CD14-positive monocyte (primary cell): ENCODE data around the gene CDH4. TPM values are rescaled to one million over a fixed set of nuclear protein-coding genes. Genes with fewer than 3 reads are reported as not detected.

ENCODE experiments used
- DNase-seq, 3 donors: peaks; one replicate each; pipeline ENCODE4 v3.0.0-alpha.2; 2011 to 2022
- H2AFZ ChIP-seq: 2 replicates; pipeline ENCODE4 v1.6.0; 2012; ENCODE audit warnings: mild to moderate bottlenecking, low read depth, low read length, inconsistent platforms; ENCODE audit not compliant: insufficient read depth, poor library complexity, severe bottlenecking
- H3K27ac ChIP-seq, 2 donors: 1 replicate in 1 of 2; 2 replicates in 1 of 2; pipeline ENCODE4 v1.5.1; 2012 to 2013; ENCODE audit warnings: low read length in 2 of 2, control low read depth in 1 of 2, inconsistent platforms in 1 of 2, low read depth in 1 of 2, mild to moderate bottlenecking in 1 of 2
- H3K27me3 ChIP-seq, 2 donors: one replicate each; pipeline versions ENCODE4 v1.6.0 to v1.6.1; 2011 to 2013; ENCODE audit warnings: low read length in 2 of 2; ENCODE audit not compliant: control insufficient read depth in 2 of 2, insufficient read depth in 2 of 2
- H3K36me3 ChIP-seq, 2 donors: replicated peaks in 1 of 2; 1 replicate in 1 of 2; 2 replicates in 1 of 2; pipeline versions ENCODE4 v1.5.1 to v1.6.1; 2012 to 2013; ENCODE audit warnings: low read length in 2 of 2, control low read depth in 1 of 2, inconsistent platforms in 1 of 2, mild to moderate bottlenecking in 1 of 2; ENCODE audit not compliant: insufficient read depth in 2 of 2, control insufficient read depth in 1 of 2
- H3K4me1 ChIP-seq, 2 donors: 1 replicate in 1 of 2; 2 replicates in 1 of 2; pipeline versions ENCODE4 v1.5.1 to v1.6.1; 2012 to 2013; ENCODE audit warnings: low read length in 2 of 2, control low read depth in 1 of 2, inconsistent platforms in 1 of 2, mild to moderate bottlenecking in 1 of 2, moderate library complexity in 1 of 2; ENCODE audit not compliant: insufficient read depth in 2 of 2, control insufficient read depth in 1 of 2
- H3K4me2 ChIP-seq: replicated peaks from 2 replicates; pipeline ENCODE3; 2012; ENCODE audit warnings: low read length, moderate library complexity, mild to moderate bottlenecking; ENCODE audit not compliant: poor library complexity, severe bottlenecking; ENCODE audit errors: extremely low read depth
- H3K4me3 ChIP-seq, 3 experiments: fragments of 200-600 bp in 1 of 3; sonication (generic) in 1 of 3; replicated peaks in 1 of 3; 1 replicate in 2 of 3; 2 replicates in 1 of 3; pipeline ENCODE4 v1.5.1; 2011 to 2013; ENCODE audit warnings: low read length in 3 of 3, mild to moderate bottlenecking in 3 of 3, control low read depth in 2 of 3, low read depth in 2 of 3, inconsistent platforms in 1 of 3, moderate library complexity in 1 of 3
- H3K79me2 ChIP-seq: 2 replicates; pipeline ENCODE4 v1.6.0; 2012; ENCODE audit warnings: mild to moderate bottlenecking, control low read depth, inconsistent platforms, low read length, moderate library complexity; ENCODE audit not compliant: insufficient read depth
- H3K9ac ChIP-seq: 2 replicates; pipeline ENCODE4 v1.6.0; 2017; ENCODE audit warnings: low read length, mild to moderate bottlenecking; ENCODE audit not compliant: insufficient read depth, poor library complexity, severe bottlenecking
- H3K9me3 ChIP-seq, 2 donors: replicated peaks in 1 of 2; 1 replicate in 1 of 2; 2 replicates in 1 of 2; pipeline versions ENCODE4 v1.5.1 to v1.6.1; 2012 to 2013; ENCODE audit warnings: low read length in 2 of 2, control low read depth in 1 of 2; ENCODE audit not compliant: control insufficient read depth in 1 of 2, insufficient read depth in 1 of 2
- H4K20me1 ChIP-seq: 2 replicates; pipeline ENCODE4 v1.6.0; 2012; ENCODE audit warnings: mild to moderate bottlenecking, low read length, control low read depth, moderate library complexity; ENCODE audit not compliant: insufficient read depth
- H3K27ac Mint-ChIP-seq, 7 donors: one replicate each; pipeline ENCODE4 v1.8.0; 2020; ENCODE audit warnings: mild to moderate bottlenecking in 7 of 7, mixed read lengths in 7 of 7, moderate library complexity in 6 of 7, inconsistent platforms in 2 of 7
- H3K27me3 Mint-ChIP-seq, 3 donors: one replicate each; pipeline ENCODE4 v1.8.0; 2021 to 2022; ENCODE audit warnings: low read depth in 3 of 3, mild to moderate bottlenecking in 3 of 3, mixed read lengths in 3 of 3, moderate library complexity in 3 of 3, inconsistent platforms in 1 of 3
- H3K36me3 Mint-ChIP-seq, 2 donors: one replicate each; pipeline ENCODE4 v1.8.0; 2020; ENCODE audit warnings: mixed read lengths in 2 of 2, inconsistent platforms in 1 of 2, mild to moderate bottlenecking in 1 of 2
- H3K4me1 Mint-ChIP-seq: one replicate; pipeline ENCODE4 v1.8.0; 2020; ENCODE audit warnings: mild to moderate bottlenecking, mixed read lengths
- H3K4me3 Mint-ChIP-seq, 2 donors: one replicate each; pipeline ENCODE4 v1.8.0; 2020; ENCODE audit warnings: mild to moderate bottlenecking in 2 of 2, mixed read lengths in 2 of 2, moderate library complexity in 1 of 2
- H3K9me3 Mint-ChIP-seq, 7 donors: one replicate each; pipeline ENCODE4 v1.8.0; 2020 to 2022; ENCODE audit warnings: mixed read lengths in 7 of 7, mild to moderate bottlenecking in 6 of 7, moderate library complexity in 6 of 7, inconsistent platforms in 2 of 7
- WGBS: methylation state at CpG from one replicate; pipeline ENCODE4 v1.1.5; 2013; ENCODE audit warnings: missing lambda C conversion rate; ENCODE audit not compliant: insufficient coverage; 5-methylcytosine and 5-hydroxymethylcytosine counted together
- intact Hi-C, 2 donors: fragments of 100-400 bp; cut with micrococcal nuclease; formaldehyde crosslinking; loops; one replicate each; pipeline versions ENCODE4 v1.15.0 to v1.15.1; 2023
- polyA plus RNA-seq, 3 donors: library from polyadenylated mRNA; depleted of rRNA in 1 of 3; unstranded in 2 of 3; stranded (reverse) in 1 of 3; fragments of 300-500 nt in 2 of 3; fragments of >200 nt in 1 of 3; fragmentation: Illumina TruSeq in 2 of 3; gene quantifications; 1 replicate in 2 of 3; 2 replicates in 1 of 3; pipeline ENCODE4 v1.2.3, GENCODE V29; 2012 to 2021
- TF ChIP-seq, protein P1 (sequence below): fragments of 200-600 bp; IDR thresholded peaks from one replicate; pipeline ENCODE4 v1.8.0; 2022; ENCODE audit warnings: antibody characterized with exemption, mild to moderate bottlenecking

Gene CDH4
- polyA plus RNA-seq, 3 donors: not detected

DNA sequence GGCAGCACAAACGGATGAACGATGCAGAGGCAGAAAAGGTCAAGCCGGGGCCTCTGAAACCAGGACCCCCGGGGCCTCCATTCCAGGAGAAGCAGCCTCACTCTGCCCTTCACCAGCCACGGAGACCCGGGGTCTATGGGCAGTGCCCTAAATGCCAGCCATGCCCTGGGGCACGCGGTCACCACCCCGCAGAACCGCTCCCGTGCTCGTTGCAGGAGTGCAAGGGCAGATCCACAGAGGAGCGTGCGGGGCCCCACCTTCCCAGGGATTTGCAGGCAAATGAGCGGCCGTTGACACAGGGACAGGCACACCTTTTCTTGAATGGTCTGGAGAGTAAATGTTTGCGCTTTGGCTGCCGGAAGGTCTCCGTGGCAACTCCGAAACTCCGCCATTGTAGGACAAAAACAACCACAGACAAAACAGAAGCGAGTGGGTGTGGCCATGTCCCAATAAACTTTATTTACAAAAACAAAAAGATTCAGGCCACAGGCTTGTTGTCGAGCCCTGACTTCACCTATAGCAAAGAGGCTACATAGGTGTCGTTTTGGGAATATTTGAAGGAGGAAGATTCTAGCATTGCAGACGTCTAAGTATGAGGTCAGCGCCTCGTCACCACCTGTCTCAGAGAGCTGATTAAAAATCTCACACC, 650.3 kb downstream of the CDH4 start:
- intact Hi-C loops: no loop called here
- no peak overlapping the region for H3K4me3 Mint-ChIP-seq
- H2AFZ ChIP-seq: no peak overlapping the region
- no peaks in the 10 kb centered on the region for H3K4me1 ChIP-seq
- H3K4me1 Mint-ChIP-seq: no peaks in the 10 kb centered on the region
- no peaks in the 10 kb centered on the region for H3K36me3 ChIP-seq
- peaks cover 0 to 14% (median 2%) of the 10 kb centered on the region in 7 donors for H3K9me3 Mint-ChIP-seq
- no peak overlapping the region for H3K4me2 ChIP-seq
- no peak overlapping the region for H3K27ac ChIP-seq
- no peak overlapping the region for H3K9ac ChIP-seq
- peaks cover 3 to 9% (median 6%) of the 10 kb centered on the region in 3 donors for H3K27me3 Mint-ChIP-seq
- no peak overlapping the region for H3K4me3 ChIP-seq
- H3K79me2 ChIP-seq: no peaks in the 10 kb centered on the region
- no peaks in the 10 kb centered on the region for H3K36me3 Mint-ChIP-seq
- TF ChIP-seq, protein P1, sequence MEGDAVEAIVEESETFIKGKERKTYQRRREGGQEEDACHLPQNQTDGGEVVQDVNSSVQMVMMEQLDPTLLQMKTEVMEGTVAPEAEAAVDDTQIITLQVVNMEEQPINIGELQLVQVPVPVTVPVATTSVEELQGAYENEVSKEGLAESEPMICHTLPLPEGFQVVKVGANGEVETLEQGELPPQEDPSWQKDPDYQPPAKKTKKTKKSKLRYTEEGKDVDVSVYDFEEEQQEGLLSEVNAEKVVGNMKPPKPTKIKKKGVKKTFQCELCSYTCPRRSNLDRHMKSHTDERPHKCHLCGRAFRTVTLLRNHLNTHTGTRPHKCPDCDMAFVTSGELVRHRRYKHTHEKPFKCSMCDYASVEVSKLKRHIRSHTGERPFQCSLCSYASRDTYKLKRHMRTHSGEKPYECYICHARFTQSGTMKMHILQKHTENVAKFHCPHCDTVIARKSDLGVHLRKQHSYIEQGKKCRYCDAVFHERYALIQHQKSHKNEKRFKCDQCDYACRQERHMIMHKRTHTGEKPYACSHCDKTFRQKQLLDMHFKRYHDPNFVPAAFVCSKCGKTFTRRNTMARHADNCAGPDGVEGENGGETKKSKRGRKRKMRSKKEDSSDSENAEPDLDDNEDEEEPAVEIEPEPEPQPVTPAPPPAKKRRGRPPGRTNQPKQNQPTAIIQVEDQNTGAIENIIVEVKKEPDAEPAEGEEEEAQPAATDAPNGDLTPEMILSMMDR: no peak
- no peaks in the 10 kb centered on the region for H4K20me1 ChIP-seq
- no peak for DNase-seq
- H3K9me3 ChIP-seq: peaks cover 0 to 2% of the 10 kb centered on the region in 2 donors
- H3K27me3 ChIP-seq: no peaks in the 10 kb centered on the region
- H3K27ac Mint-ChIP-seq: no peak overlapping the region
- WGBS: 94% methylated on average over 19 of the region's 27 CpGs

DNA sequence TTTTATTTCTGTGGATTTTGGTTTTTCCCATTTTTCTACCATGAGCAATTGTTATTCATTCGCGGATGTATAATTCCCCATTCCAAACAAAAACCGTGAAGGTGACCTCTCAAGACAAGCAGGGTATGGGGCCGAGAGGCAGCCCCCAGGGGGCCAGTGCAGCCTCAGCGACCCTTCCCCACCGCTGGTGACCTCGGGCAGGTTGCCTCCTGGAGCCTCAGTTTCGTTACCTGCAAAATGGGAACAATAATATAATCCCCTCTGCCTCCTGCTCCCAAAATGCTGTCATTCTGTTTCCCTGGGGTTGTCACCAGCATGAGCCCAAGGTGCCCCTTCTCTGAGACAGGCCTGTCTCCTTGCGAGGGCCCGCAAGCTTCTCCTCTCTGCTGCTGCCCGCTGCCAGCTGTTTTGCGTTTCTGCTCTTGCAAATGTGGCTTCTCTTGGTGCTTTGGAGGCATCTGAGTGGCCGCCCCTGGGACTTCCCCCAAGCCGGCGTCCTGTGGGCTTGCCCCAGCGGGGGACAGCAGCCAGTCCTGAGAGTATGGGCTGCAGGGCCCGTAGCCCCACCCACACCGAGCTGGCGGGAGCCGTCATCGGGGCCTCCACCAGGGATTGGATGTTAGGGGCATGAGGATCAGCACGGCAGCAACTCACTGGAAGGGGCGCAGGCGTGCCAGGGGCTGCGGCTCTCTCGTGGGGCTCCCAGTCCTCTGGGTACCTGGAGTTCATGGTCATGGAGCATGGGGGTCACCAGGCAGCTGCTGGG, 651.7 kb downstream of the CDH4 start:
- Histone ChIP-seq H3K4me2 (no peak overlapping the region), H3K9ac (no peak overlapping the region), H3K36me3 (no peaks in the 10 kb centered on the region), H3K4me3 (no peak overlapping the region), H3K27me3 (no peaks in the 10 kb centered on the region), H3K27ac (no peak overlapping the region), H3K9me3 (peaks cover 0 to 14% of the 10 kb centered on the region in 2 donors), H3K4me1 (no peaks in the 10 kb centered on the region), H2AFZ (no peak overlapping the region), H4K20me1 (no peaks in the 10 kb centered on the region), H3K79me2 (no peaks in the 10 kb centered on the region)
- H3K4me1 Mint-ChIP-seq: no peaks in the 10 kb centered on the region
- no peaks in the 10 kb centered on the region for H3K36me3 Mint-ChIP-seq
- peaks cover 0 to 14% (median 3%) of the 10 kb centered on the region in 7 donors for H3K9me3 Mint-ChIP-seq
- 87% methylated on average over 16 of the region's 26 CpGs for WGBS
- no peak overlapping the region for H3K4me3 Mint-ChIP-seq
- intact Hi-C loops: no loop called here
- H3K27me3 Mint-ChIP-seq: peaks cover 0 to 10% (median 6%) of the 10 kb centered on the region in 3 donors
- TF ChIP-seq, protein P1: no peak
- H3K27ac Mint-ChIP-seq: peak overlapping the region in 1 of 7 donors; percentile 65
- DNase-seq: no peak
